ENCODE results near the gene BRIP1.
"Not testable (repeated sequence)": the region's sequence is repeated elsewhere in the genome, so short reads cannot be mapped to it uniquely, and the experiment has no call there.

DNA sequence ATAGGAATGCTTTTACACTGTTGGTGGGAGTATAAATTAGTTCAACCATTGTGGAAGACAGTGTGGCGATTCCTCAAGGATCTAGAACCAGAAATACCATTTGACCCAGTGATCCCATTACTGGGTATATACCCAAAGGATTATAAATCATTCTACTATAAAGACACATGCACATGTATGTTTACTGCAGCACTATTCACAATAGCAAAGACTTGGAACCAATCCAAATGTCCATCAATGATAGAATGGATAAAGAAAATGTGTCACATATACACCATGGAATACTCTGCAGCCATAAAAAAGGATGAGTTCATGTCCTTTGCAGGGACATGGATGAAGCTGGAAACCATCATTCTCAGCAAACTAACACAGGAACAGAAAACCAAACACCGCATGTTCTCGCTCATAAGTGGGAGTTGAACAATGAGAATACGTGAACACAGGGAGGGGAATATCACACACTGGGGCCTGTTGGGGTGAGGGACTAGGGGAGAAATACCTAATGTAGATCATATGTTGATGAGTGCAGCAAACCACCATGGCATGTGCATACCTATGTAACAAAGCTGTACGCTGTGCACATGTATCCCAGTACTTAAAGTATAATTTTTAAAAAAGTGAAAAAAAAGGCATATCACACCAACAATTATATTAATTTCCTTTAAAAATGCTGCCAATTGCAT lies 196.8 kb downstream of the BRIP1 start:
- TF ChIP-seq TOX (CRISPR knock-in tag; IDR thresholded peaks at IDR 0.05; ENCODE audit: borderline replicate concordance); ARNTL (CRISPR knock-in tag; IDR thresholded peaks at IDR 0.05; ENCODE audit: borderline replicate concordance, low read depth); ZNF70 (CRISPR knock-in tag; IDR thresholded peaks at IDR 0.05); ZFP30 (CRISPR knock-in tag; IDR thresholded peaks at IDR 0.05); ZC3H10 (CRISPR knock-in tag; IDR thresholded peaks at IDR 0.05); SNAI2 (CRISPR knock-in tag; IDR thresholded peaks at IDR 0.05); BACH2 (CRISPR knock-in tag; IDR thresholded peaks at IDR 0.05; ENCODE audit: borderline replicate concordance); TCF4 (CRISPR knock-in tag; IDR thresholded peaks at IDR 0.05; ENCODE audit: borderline replicate concordance); PPARA (CRISPR knock-in tag; IDR thresholded peaks at IDR 0.05; ENCODE audit: borderline replicate concordance): not testable (repeated sequence)
- TF ChIP-seq, protein P1, sequence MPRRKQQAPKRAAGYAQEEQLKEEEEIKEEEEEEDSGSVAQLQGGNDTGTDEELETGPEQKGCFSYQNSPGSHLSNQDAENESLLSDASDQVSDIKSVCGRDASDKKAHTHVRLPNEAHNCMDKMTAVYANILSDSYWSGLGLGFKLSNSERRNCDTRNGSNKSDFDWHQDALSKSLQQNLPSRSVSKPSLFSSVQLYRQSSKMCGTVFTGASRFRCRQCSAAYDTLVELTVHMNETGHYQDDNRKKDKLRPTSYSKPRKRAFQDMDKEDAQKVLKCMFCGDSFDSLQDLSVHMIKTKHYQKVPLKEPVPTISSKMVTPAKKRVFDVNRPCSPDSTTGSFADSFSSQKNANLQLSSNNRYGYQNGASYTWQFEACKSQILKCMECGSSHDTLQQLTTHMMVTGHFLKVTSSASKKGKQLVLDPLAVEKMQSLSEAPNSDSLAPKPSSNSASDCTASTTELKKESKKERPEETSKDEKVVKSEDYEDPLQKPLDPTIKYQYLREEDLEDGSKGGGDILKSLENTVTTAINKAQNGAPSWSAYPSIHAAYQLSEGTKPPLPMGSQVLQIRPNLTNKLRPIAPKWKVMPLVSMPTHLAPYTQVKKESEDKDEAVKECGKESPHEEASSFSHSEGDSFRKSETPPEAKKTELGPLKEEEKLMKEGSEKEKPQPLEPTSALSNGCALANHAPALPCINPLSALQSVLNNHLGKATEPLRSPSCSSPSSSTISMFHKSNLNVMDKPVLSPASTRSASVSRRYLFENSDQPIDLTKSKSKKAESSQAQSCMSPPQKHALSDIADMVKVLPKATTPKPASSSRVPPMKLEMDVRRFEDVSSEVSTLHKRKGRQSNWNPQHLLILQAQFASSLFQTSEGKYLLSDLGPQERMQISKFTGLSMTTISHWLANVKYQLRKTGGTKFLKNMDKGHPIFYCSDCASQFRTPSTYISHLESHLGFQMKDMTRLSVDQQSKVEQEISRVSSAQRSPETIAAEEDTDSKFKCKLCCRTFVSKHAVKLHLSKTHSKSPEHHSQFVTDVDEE (CRISPR knock-in tag; IDR thresholded peaks at IDR 0.05) = not testable (repeated sequence)
- TF ChIP-seq, protein P2, sequence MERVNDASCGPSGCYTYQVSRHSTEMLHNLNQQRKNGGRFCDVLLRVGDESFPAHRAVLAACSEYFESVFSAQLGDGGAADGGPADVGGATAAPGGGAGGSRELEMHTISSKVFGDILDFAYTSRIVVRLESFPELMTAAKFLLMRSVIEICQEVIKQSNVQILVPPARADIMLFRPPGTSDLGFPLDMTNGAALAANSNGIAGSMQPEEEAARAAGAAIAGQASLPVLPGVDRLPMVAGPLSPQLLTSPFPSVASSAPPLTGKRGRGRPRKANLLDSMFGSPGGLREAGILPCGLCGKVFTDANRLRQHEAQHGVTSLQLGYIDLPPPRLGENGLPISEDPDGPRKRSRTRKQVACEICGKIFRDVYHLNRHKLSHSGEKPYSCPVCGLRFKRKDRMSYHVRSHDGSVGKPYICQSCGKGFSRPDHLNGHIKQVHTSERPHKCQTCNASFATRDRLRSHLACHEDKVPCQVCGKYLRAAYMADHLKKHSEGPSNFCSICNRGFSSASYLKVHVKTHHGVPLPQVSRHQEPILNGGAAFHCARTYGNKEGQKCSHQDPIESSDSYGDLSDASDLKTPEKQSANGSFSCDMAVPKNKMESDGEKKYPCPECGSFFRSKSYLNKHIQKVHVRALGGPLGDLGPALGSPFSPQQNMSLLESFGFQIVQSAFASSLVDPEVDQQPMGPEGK (CRISPR knock-in tag; IDR thresholded peaks at IDR 0.05; ENCODE audit: borderline replicate concordance) = not testable (repeated sequence)

Measured in SK-N-SH treated with all-trans-retinoic acid at 6 μM for 48 hours (cell line).